ENCODE results near the gene POLR2B. TPM values are rescaled to one million over a fixed set of nuclear protein-coding genes. Genes with fewer than 3 reads are reported as not detected.

The POLR2B gene
- total RNA-seq, 1 experiment from 2014 or later = 77.1 TPM

GRCh38 chr4:57041020-57041419, 62.3 kb downstream of the POLR2B start:
- no peak overlapping the region for H2AFZ ChIP-seq
- H3K4me1 ChIP-seq (replicated peaks; ENCODE audit: insufficient read depth) = no peaks in the 10 kb centered on the region
- BruUV-seq (replicated peaks) = no TSS peak
- H3K9me2 ChIP-seq (ENCODE audit: insufficient read depth) = no peaks in the 10 kb centered on the region
- ChIA-PET CTCF (no interaction called here), POLR2A (ENCODE audit: unreplicated experiment) (no interaction called here)
- H3K4me2 ChIP-seq = no peak overlapping the region
- no peaks in the 10 kb centered on the region for H3K27me3 ChIP-seq (ENCODE audit: insufficient read depth, low read depth)
- no peaks in the 10 kb centered on the region for H3K9me3 ChIP-seq (ENCODE audit: insufficient read depth, low read depth)
- no peaks in the 10 kb centered on the region for H3K36me3 ChIP-seq (ENCODE audit: low read depth)
- intact Hi-C loops (cut with micrococcal nuclease; ENCODE audit: unreplicated experiment) = no loop called here
- H3F3A ChIP-seq (ENCODE audit: insufficient read depth, low read depth) = no peaks in the 10 kb centered on the region
- H3K4me3 ChIP-seq = no peak overlapping the region
- no peak for TF ChIP-seq EZH2 (IDR thresholded peaks at IDR 0.05; ENCODE audit: low read depth)
- H3K27ac ChIP-seq = no peak overlapping the region
- no peaks in the 10 kb centered on the region for H3K79me2 ChIP-seq (ENCODE audit: low read depth)
- no peak for DNase-seq
- H4K20me1 ChIP-seq (ENCODE audit: insufficient read depth) = no peaks in the 10 kb centered on the region

- no TSS peak for BruUV-seq (replicated peaks)
- H3F3A ChIP-seq (ENCODE audit: insufficient read depth, low read depth) = no peaks in the 10 kb centered on the region
- no peak for DNase-seq
- CTCF ChIA-PET = no interaction called here
- H3K9me2 ChIP-seq (ENCODE audit: insufficient read depth) = no peaks in the 10 kb centered on the region
- H3K27ac ChIP-seq = no peak overlapping the region
- intact Hi-C loops (cut with micrococcal nuclease; ENCODE audit: unreplicated experiment) = no loop called here
- POLR2A ChIA-PET (ENCODE audit: unreplicated experiment) = no interaction called here
- TF ChIP-seq CTCF (conservative IDR thresholded peaks at IDR 0.05) = no peak
- no peak for TF ChIP-seq EZH2 (IDR thresholded peaks at IDR 0.05; ENCODE audit: low read depth)
- H3K4me1 ChIP-seq (replicated peaks; ENCODE audit: insufficient read depth) = no peaks in the 10 kb centered on the region
- H3K4me2 ChIP-seq = no peak overlapping the region
- no peaks in the 10 kb centered on the region for H3K79me2 ChIP-seq (ENCODE audit: low read depth)
- no peaks in the 10 kb centered on the region for H3K9me3 ChIP-seq (ENCODE audit: insufficient read depth, low read depth)
- no peaks in the 10 kb centered on the region for H4K20me1 ChIP-seq (ENCODE audit: insufficient read depth)
- H2AFZ ChIP-seq = no peak overlapping the region
- no peak overlapping the region for H3K4me3 ChIP-seq
- no peaks in the 10 kb centered on the region for H3K27me3 ChIP-seq (ENCODE audit: insufficient read depth, low read depth)
- H3K36me3 ChIP-seq (ENCODE audit: low read depth) = no peaks in the 10 kb centered on the region
Observed at GRCh38 chr4:57042711-57043169, 64.0 kb downstream of the POLR2B start.

- no TSS peak for BruUV-seq (replicated peaks)
- no peak overlapping the region for H2AFZ ChIP-seq
- TF ChIP-seq EZH2 (IDR thresholded peaks at IDR 0.05; ENCODE audit: low read depth) (no peak), CTCF (conservative IDR thresholded peaks at IDR 0.05) (no peak)
Observed at GRCh38 chr4:57043347-57044251, 64.9 kb downstream of the POLR2B start.

More at GRCh38 chr4:57043347-57044251, 64.9 kb downstream of the POLR2B start:
- Histone ChIP-seq H3K4me3 (no peak overlapping the region), H3K79me2 (ENCODE audit: low read depth) (no peaks in the 10 kb centered on the region), H3K4me1 (replicated peaks; ENCODE audit: insufficient read depth) (peaks cover 4% of the 10 kb centered on the region; the same call in 1 of the 2 replicates), H3K36me3 (ENCODE audit: low read depth) (no peaks in the 10 kb centered on the region), H4K20me1 (ENCODE audit: insufficient read depth) (no peaks in the 10 kb centered on the region), H3F3A (ENCODE audit: insufficient read depth, low read depth) (no peaks in the 10 kb centered on the region), H3K27ac (no peak overlapping the region), H3K9me2 (ENCODE audit: insufficient read depth) (no peaks in the 10 kb centered on the region), H3K27me3 (ENCODE audit: insufficient read depth, low read depth) (no peaks in the 10 kb centered on the region), H3K9me3 (ENCODE audit: insufficient read depth, low read depth) (no peaks in the 10 kb centered on the region), H3K4me2 (no peak overlapping the region)
- DNase-seq = no peak
- ChIA-PET CTCF (no interaction called here), POLR2A (ENCODE audit: unreplicated experiment) (no interaction called here)
- intact Hi-C loops (cut with micrococcal nuclease; ENCODE audit: unreplicated experiment) = no loop called here

Measured in PC-9 (cell line).